Measurements from ENCODE around the gene EDC3. TPM values are rescaled to one million over a fixed set of nuclear protein-coding genes. Genes with fewer than 3 reads are reported as not detected.
"Not testable (repeated sequence)": the region's sequence is repeated elsewhere in the genome, so short reads cannot be mapped to it uniquely, and the experiment has no call there.

The EDC3 gene
- total RNA-seq, 1 donor from 2014 or later: 30.5 TPM

GRCh38 chr15:74664028-74664616, 31.7 kb downstream of the EDC3 start:
- Histone ChIP-seq H3K4me1 (peaks cover 45% of the 10 kb centered on the region), H3K27me3 (ENCODE audit: low read depth) (no peaks in the 10 kb centered on the region), H3K27ac (peak overlapping the region; percentile 67), H3K36me3 (peaks cover 7% of the 10 kb centered on the region), H3K4me3 (no peak overlapping the region), H3K9me3 (no peaks in the 10 kb centered on the region)
- no peak for TF ChIP-seq CTCF (IDR thresholded peaks at IDR 0.05)
- ATAC-seq: peak; percentile 92 to 94
- DNase-seq: peak; percentile 74
- intact Hi-C loops (cut with DNase I): no loop called here

- no peaks in the 10 kb centered on the region for H3K9me3 ChIP-seq
- H3K4me1 ChIP-seq: peaks cover 45% of the 10 kb centered on the region
- H3K4me3 ChIP-seq: no peak overlapping the region
- ATAC-seq (no peak), DNase-seq (no peak)
- intact Hi-C loops (cut with DNase I): no loop called here
- H3K27ac ChIP-seq: peak overlapping the region; percentile 67
- no peaks in the 10 kb centered on the region for H3K27me3 ChIP-seq (ENCODE audit: low read depth)
- peaks cover 3% of the 10 kb centered on the region for H3K36me3 ChIP-seq
- TF ChIP-seq CTCF (IDR thresholded peaks at IDR 0.05): no peak
These were observed 32.4 kb downstream of the EDC3 start for GRCh38 chr15:74663303-74664027.

GRCh38 chr15:74662064-74662860, 33.6 kb downstream of the EDC3 start:
- intact Hi-C loops (cut with DNase I): no loop called here
- Histone ChIP-seq H3K4me3 (no peak overlapping the region), H3K27ac (peak overlapping the region; percentile 29), H3K9me3 (no peaks in the 10 kb centered on the region), H3K27me3 (ENCODE audit: low read depth) (no peaks in the 10 kb centered on the region), H3K36me3 (no peaks in the 10 kb centered on the region), H3K4me1 (peaks cover 54% of the 10 kb centered on the region)
- no peak for TF ChIP-seq CTCF (IDR thresholded peaks at IDR 0.05)
- ATAC-seq (no peak), DNase-seq (no peak)

- H3K4me1 ChIP-seq: peaks cover 57% of the 10 kb centered on the region
- intact Hi-C loops (cut with DNase I); DNase-seq; ATAC-seq; H3K9me3 ChIP-seq; H3K27ac ChIP-seq; H3K27me3 ChIP-seq (ENCODE audit: low read depth); H3K4me3 ChIP-seq; H3K36me3 ChIP-seq: not testable (repeated sequence)
These were observed 34.5 kb downstream of the EDC3 start for GRCh38 chr15:74661280-74661679.

- DNase-seq: no peak
- intact Hi-C loops (cut with DNase I): no loop called here
- H3K9me3 ChIP-seq: no peaks in the 10 kb centered on the region
- peaks cover 7% of the 10 kb centered on the region for H3K36me3 ChIP-seq
- peaks cover 45% of the 10 kb centered on the region for H3K4me1 ChIP-seq
- no peak for ATAC-seq
- H3K27ac ChIP-seq: no peak overlapping the region
- no peaks in the 10 kb centered on the region for H3K27me3 ChIP-seq (ENCODE audit: low read depth)
- H3K4me3 ChIP-seq: no peak overlapping the region
- no peak for TF ChIP-seq CTCF (IDR thresholded peaks at IDR 0.05)
These were observed 38.0 kb downstream of the EDC3 start for GRCh38 chr15:74657846-74658245.

Data from lower lobe of right lung (tissue), 2 donors.